ENCODE results near the gene UTF1. TPM values are rescaled to one million over a fixed set of nuclear protein-coding genes. Genes with fewer than 3 reads are reported as not detected.
A peak's percentile ranks its signal among the peaks of the same experiment; 100 is the strongest.

UTF1 gene
- total and polyA plus RNA-seq, 8 donors = not detected

- Histone ChIP-seq H3K4me3 (no peak overlapping the region), H3K9me3 (no peaks in the 10 kb centered on the region), H3K27ac (no peak overlapping the region), H3K27me3 (no peaks in the 10 kb centered on the region), H3K36me3 (no peaks in the 10 kb centered on the region), H3K4me1 (no peaks in the 10 kb centered on the region)
- TF ChIP-seq, protein P1, sequence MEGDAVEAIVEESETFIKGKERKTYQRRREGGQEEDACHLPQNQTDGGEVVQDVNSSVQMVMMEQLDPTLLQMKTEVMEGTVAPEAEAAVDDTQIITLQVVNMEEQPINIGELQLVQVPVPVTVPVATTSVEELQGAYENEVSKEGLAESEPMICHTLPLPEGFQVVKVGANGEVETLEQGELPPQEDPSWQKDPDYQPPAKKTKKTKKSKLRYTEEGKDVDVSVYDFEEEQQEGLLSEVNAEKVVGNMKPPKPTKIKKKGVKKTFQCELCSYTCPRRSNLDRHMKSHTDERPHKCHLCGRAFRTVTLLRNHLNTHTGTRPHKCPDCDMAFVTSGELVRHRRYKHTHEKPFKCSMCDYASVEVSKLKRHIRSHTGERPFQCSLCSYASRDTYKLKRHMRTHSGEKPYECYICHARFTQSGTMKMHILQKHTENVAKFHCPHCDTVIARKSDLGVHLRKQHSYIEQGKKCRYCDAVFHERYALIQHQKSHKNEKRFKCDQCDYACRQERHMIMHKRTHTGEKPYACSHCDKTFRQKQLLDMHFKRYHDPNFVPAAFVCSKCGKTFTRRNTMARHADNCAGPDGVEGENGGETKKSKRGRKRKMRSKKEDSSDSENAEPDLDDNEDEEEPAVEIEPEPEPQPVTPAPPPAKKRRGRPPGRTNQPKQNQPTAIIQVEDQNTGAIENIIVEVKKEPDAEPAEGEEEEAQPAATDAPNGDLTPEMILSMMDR (IDR thresholded peaks at IDR 0.05) = no peak
- intact Hi-C loops (cut with DNase I) = no loop called here
- FAIRE-seq (no peak), ATAC-seq (no peak), DNase-seq (peak in 1 of 6 donors; percentile 63)
- WGBS, 2 donors = 82 to 92% methylated on average over 22 to 23 of the region's 23 CpGs
These were observed 34.4 kb upstream of the UTF1 start for GRCh38 chr10:133195611-133196010.

GRCh38 chr10:133196221-133196915, 33.6 kb upstream of the UTF1 start:
- 67 to 70% methylated on average over 24 of the region's 24 CpGs for WGBS, 2 donors
- FAIRE-seq = no peak
- no peak for ATAC-seq

DNA sequence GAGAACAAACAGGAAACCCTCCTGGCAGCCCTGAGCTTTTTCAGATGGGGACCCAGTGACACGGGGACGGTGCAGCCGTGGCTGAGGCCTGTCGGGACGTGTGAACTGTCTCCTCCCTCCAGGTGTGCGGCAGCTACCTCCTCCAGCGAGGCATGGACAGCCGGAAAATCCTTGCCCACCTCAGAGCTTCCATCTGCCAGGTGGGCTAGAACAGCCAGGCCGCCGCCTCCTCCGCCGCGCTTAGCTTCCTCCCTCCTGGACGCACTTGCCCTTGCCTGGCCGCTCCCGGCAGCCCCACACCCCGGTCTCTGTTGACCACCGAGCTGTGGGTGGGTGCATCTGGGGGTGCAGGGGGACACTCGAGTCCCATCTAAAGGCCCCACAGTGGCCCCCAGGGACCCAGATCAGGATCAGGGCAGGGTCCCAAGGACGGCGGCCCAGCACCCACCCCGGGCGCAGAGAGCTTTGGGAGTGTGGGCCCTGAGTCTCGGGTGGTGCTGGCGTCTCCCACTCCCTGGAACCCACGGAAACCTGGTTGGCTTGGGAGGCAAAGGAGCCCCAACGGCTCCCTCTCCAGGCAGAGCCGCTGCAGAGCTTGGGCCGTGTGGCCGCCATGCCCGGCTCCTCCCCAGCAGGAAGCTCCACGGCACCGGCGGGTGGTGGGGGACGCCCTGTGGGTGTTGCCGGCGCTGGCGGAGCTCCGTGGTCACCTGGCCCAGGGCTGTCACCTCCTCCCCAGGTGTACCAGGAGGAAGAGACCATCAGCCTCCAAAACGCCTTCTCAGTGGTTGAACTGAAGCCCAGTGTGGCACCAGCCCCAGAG, 32.9 kb upstream of the UTF1 start:
- intact Hi-C loops (cut with DNase I) = no loop called here
- H3K4me1 ChIP-seq = no peaks in the 10 kb centered on the region
- no peak overlapping the region for H3K27ac ChIP-seq
- H3K4me3 ChIP-seq = no peak overlapping the region
- H3K36me3 ChIP-seq = no peaks in the 10 kb centered on the region
- no peak for ATAC-seq
- FAIRE-seq = no peak
- 65 to 69% methylated on average over 40 of the region's 40 CpGs for WGBS, 2 donors
- DNase-seq = peak in 1 of 6 donors; percentile 51
- TF ChIP-seq, protein P1 (IDR thresholded peaks at IDR 0.05) = no peak
- no peaks in the 10 kb centered on the region for H3K27me3 ChIP-seq
- H3K9me3 ChIP-seq = no peaks in the 10 kb centered on the region

More at GRCh38 chr10:133196221-133196915, 33.6 kb upstream of the UTF1 start:
- Histone ChIP-seq H3K27me3 (no peaks in the 10 kb centered on the region), H3K36me3 (no peaks in the 10 kb centered on the region), H3K9me3 (no peaks in the 10 kb centered on the region), H3K4me3 (no peak overlapping the region), H3K27ac (no peak overlapping the region), H3K4me1 (no peaks in the 10 kb centered on the region)
- intact Hi-C loops (cut with DNase I) = no loop called here
- TF ChIP-seq, protein P1 (IDR thresholded peaks at IDR 0.05) = no peak
- DNase-seq = peak in 1 of 6 donors; percentile 52

GRCh38 chr10:133197786-133198185, 32.2 kb upstream of the UTF1 start:
- Histone ChIP-seq H3K4me3 (no peak overlapping the region), H3K27ac (no peak overlapping the region), H3K27me3 (no peaks in the 10 kb centered on the region), H3K4me1 (no peaks in the 10 kb centered on the region), H3K9me3 (no peaks in the 10 kb centered on the region), H3K36me3 (no peaks in the 10 kb centered on the region)
- FAIRE-seq (no peak), DNase-seq (peak in 1 of 6 donors; percentile 6), ATAC-seq (no peak)
- intact Hi-C loops (cut with DNase I) = no loop called here
- TF ChIP-seq, protein P1 (IDR thresholded peaks at IDR 0.05) = no peak
- 59 to 78% methylated on average over 9 of the region's 9 CpGs for WGBS, 2 donors
